Fibroblast of lung (primary cell): ENCODE data around the gene ATP6V0B. TPM values are rescaled to one million over a fixed set of nuclear protein-coding genes. Genes with fewer than 3 reads are reported as not detected.

Experiments
- DNase-seq, 2 donors: peaks; one replicate each; pipeline versions ENCODE4 v3.0.0 to v3.0.0-alpha.2; 2010; ENCODE audit warnings: low read depth in 2 of 2
- H2AFZ ChIP-seq: 2 replicates; pipeline ENCODE4 v1.5.1; 2012; ENCODE audit warnings: low read length, control low read depth, inconsistent platforms
- H3K27ac ChIP-seq: 2 replicates; pipeline ENCODE4 v1.5.1; 2011; ENCODE audit warnings: low read length, control low read depth; ENCODE audit not compliant: insufficient read depth
- H3K27me3 ChIP-seq: 2 replicates; pipeline ENCODE4 v1.5.1; 2011; ENCODE audit warnings: mild to moderate bottlenecking, low read length; ENCODE audit not compliant: control insufficient read depth, insufficient read depth
- H3K36me3 ChIP-seq: 2 replicates; pipeline ENCODE4 v1.5.1; 2011; ENCODE audit warnings: low read length; ENCODE audit not compliant: control insufficient read depth, insufficient read depth
- H3K4me1 ChIP-seq: 2 replicates; pipeline ENCODE4 v1.5.1; 2011; ENCODE audit warnings: low read length; ENCODE audit not compliant: control insufficient read depth, insufficient read depth; ENCODE audit errors: extremely low read depth
- H3K4me2 ChIP-seq: 2 replicates; pipeline ENCODE4 v1.5.1; 2011; ENCODE audit warnings: low read length, control low read depth; ENCODE audit not compliant: insufficient read depth; ENCODE audit errors: extremely low read depth
- H3K4me3 ChIP-seq, 4 experiments: fragments of 200-600 bp in 1 of 4; sonication (generic) in 1 of 4; replicated peaks in 1 of 4; 2 replicates each; pipeline ENCODE4 v1.5.1; 2011 to 2016; ENCODE audit warnings: low read length in 4 of 4, low read depth in 3 of 4, mild to moderate bottlenecking in 3 of 4, control low read depth in 2 of 4, inconsistent platforms in 1 of 4, mixed read lengths in 1 of 4; ENCODE audit not compliant: insufficient read depth in 1 of 4; ENCODE audit errors: control extremely low read depth in 1 of 4
- H3K79me2 ChIP-seq: 2 replicates; pipeline ENCODE4 v1.5.1; 2012; ENCODE audit warnings: mild to moderate bottlenecking, low read length, inconsistent platforms; ENCODE audit not compliant: control insufficient read depth, insufficient read depth
- H3K9ac ChIP-seq: 2 replicates; pipeline ENCODE4 v1.5.1; 2011; ENCODE audit warnings: mild to moderate bottlenecking, low read length, control low read depth; ENCODE audit not compliant: insufficient read depth
- H3K9me3 ChIP-seq: 2 replicates; pipeline ENCODE4 v1.5.1; 2012; ENCODE audit warnings: low read depth, low read length; ENCODE audit not compliant: control insufficient read depth, insufficient read depth
- H4K20me1 ChIP-seq: 2 replicates; pipeline ENCODE4 v1.5.1; 2011; ENCODE audit warnings: low read length; ENCODE audit not compliant: control insufficient read depth, insufficient read depth; ENCODE audit errors: extremely low read depth
- EZH2 ChIP-seq: IDR thresholded peaks from 2 replicates; pipeline ENCODE4 v1.5.1; 2012; ENCODE audit warnings: low read length, control low read depth, mild to moderate bottlenecking; ENCODE audit errors: missing control alignments
- polyA minus RNA-seq: library from RNA; depleted of rRNA, polyadenylated mRNA; stranded (reverse); fragments of >200 nt; gene quantifications from 2 replicates; pipeline ENCODE4 v1.2.3, GENCODE V29; 2011; ENCODE audit warnings: low replicate concordance
- polyA plus RNA-seq, 2 donors: library from polyadenylated mRNA; depleted of rRNA in 1 of 2; stranded (reverse) in 1 of 2; unstranded in 1 of 2; fragments of >200 nt; gene quantifications; 2 replicates each; pipeline ENCODE4 v1.2.1, GENCODE V29; 2011 to 2012; ENCODE audit warnings: missing spikeins in 1 of 2
- total RNA-seq: library from RNA; depleted of rRNA; stranded (reverse); fragments of >200 nt; gene quantifications from 2 replicates; pipeline ENCODE4 v1.2.1, GENCODE V29; 2014
- TF ChIP-seq, protein P1 (sequence below), 2 donors: IDR thresholded peaks in 1 of 2; conservative IDR thresholded peaks in 1 of 2; 1 replicate in 1 of 2; 2 replicates in 1 of 2; pipeline ENCODE4 v1.5.1; 2011 to 2012; ENCODE audit warnings: low read length in 2 of 2, control low read depth in 1 of 2, inconsistent platforms in 1 of 2, low read depth in 1 of 2, mild to moderate bottlenecking in 1 of 2

Gene ATP6V0B
- total RNA-seq (102 and 121 TPM in 2 replicates), polyA plus RNA-seq (83.5 and 89.0 TPM in 2 replicates), polyA minus RNA-seq (203 and 207 TPM in 2 replicates)
- polyA plus RNA-seq (2012) = 57.6 and 91.7 TPM in 2 replicates

DNA sequence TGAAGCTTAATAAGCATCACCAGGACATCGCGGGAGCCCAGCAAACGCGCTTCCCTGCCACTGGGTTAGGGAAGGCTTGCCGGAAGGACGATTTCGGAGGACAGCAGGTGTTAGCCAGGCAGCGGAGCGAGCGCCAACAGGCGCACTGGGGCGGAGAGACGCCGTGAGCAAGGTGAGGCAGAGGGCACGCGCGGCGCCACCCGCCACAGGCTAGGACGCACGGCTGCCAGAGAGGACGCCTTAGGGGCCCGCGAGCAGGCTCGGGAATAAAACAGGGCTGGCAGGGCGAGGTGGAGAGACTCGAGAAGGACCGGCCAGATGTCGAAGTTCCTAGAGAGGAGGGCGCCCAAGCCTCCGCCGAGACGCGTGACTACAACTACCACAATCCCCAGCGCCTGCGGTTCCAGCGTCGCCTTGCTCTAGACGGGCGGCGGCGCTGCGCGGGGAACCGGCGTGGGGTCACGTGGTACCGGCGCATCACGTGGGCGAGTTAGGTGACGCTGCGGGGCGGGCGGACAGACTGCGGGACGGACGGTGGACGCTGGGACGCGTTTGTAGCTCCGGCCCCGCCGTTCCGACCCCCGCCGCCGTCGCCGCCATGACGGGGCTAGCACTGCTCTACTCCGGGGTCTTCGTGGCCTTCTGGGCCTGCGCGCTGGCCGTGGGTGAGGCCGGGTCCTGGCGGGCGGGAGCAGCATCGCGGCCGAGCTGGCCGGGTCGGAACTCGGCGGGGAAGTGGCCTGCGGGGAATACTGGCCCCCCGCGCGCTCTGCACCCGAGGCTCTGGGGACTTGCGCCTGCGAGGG is at the start of gene ATP6V0B:
TSS of gene ATP6V0B (plus strand) at position 518 of the 806 bp plus-strand sequence. CDS start at position 599, 81 bp downstream.
- no peaks in the 10 kb centered on the region for H3K9me3 ChIP-seq
- TF ChIP-seq, protein P1, sequence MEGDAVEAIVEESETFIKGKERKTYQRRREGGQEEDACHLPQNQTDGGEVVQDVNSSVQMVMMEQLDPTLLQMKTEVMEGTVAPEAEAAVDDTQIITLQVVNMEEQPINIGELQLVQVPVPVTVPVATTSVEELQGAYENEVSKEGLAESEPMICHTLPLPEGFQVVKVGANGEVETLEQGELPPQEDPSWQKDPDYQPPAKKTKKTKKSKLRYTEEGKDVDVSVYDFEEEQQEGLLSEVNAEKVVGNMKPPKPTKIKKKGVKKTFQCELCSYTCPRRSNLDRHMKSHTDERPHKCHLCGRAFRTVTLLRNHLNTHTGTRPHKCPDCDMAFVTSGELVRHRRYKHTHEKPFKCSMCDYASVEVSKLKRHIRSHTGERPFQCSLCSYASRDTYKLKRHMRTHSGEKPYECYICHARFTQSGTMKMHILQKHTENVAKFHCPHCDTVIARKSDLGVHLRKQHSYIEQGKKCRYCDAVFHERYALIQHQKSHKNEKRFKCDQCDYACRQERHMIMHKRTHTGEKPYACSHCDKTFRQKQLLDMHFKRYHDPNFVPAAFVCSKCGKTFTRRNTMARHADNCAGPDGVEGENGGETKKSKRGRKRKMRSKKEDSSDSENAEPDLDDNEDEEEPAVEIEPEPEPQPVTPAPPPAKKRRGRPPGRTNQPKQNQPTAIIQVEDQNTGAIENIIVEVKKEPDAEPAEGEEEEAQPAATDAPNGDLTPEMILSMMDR (conservative IDR thresholded peaks at IDR 0.05 in 1 of 2, IDR thresholded peaks at IDR 0.05 in 1 of 2; ENCODE audit: low read depth in 1 of 2, low read length in 2 of 2) = peak; percentile 4 to 19
- no peak for TF ChIP-seq EZH2
- peak within 1 kb of the TSS; percentile 90 for H3K9ac ChIP-seq
- peak; percentile 90 to 92 for DNase-seq
- H3K4me2 ChIP-seq = peak within 1 kb of the TSS; percentile 72
- peak within 1 kb of the TSS; percentile 70 to 87 (median 86) for H3K4me3 ChIP-seq
- peaks cover 15% of the 10 kb centered on the region for H3K36me3 ChIP-seq
- H4K20me1 ChIP-seq = no peaks in the 10 kb centered on the region
- no peaks in the 10 kb centered on the region for H3K27me3 ChIP-seq
- peaks cover 11% of the 10 kb centered on the region for H3K4me1 ChIP-seq
- H3K79me2 ChIP-seq = peaks cover 26% of the 10 kb centered on the region
- H3K27ac ChIP-seq = peak within 1 kb of the TSS; percentile 83
- H2AFZ ChIP-seq = peak within 1 kb of the TSS; percentile 87

DNA sequence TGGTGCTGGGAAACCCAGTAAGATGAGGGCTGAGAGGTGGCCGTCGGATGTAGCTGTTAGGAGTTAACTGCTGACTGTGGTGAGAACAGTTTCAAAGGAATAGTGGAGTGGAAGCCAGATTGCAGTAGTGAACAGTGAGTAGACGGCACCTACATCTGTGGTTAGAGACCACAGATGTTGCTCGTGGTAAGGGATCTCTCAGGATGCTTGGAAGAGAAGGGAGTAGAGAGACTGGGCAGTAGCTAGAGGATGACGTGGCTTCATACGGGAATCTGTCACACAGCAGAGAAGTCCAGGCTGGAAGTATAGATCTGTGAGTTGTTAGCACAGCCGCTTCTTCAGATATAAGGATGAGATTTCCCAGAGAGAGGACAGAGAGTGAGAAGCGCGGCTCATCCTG is 48.9 kb upstream of the ATP6V0B start:
- no peaks in the 10 kb centered on the region for H3K79me2 ChIP-seq
- H3K27me3 ChIP-seq = no peaks in the 10 kb centered on the region
- H3K27ac ChIP-seq = no peak overlapping the region
- H3K4me2 ChIP-seq = no peak overlapping the region
- H2AFZ ChIP-seq = no peak overlapping the region
- H3K4me3 ChIP-seq = no peak overlapping the region
- H3K36me3 ChIP-seq = peaks cover 2% of the 10 kb centered on the region
- H4K20me1 ChIP-seq = no peaks in the 10 kb centered on the region
- peak in 1 of 2 donors; percentile 40 for DNase-seq
- no peaks in the 10 kb centered on the region for H3K9me3 ChIP-seq
- no peak overlapping the region for H3K9ac ChIP-seq
- no peaks in the 10 kb centered on the region for H3K4me1 ChIP-seq
- TF ChIP-seq, protein P1 (conservative IDR thresholded peaks at IDR 0.05 in 1 of 2, IDR thresholded peaks at IDR 0.05 in 1 of 2; ENCODE audit: low read depth in 1 of 2, low read length in 2 of 2) = no peak

DNA sequence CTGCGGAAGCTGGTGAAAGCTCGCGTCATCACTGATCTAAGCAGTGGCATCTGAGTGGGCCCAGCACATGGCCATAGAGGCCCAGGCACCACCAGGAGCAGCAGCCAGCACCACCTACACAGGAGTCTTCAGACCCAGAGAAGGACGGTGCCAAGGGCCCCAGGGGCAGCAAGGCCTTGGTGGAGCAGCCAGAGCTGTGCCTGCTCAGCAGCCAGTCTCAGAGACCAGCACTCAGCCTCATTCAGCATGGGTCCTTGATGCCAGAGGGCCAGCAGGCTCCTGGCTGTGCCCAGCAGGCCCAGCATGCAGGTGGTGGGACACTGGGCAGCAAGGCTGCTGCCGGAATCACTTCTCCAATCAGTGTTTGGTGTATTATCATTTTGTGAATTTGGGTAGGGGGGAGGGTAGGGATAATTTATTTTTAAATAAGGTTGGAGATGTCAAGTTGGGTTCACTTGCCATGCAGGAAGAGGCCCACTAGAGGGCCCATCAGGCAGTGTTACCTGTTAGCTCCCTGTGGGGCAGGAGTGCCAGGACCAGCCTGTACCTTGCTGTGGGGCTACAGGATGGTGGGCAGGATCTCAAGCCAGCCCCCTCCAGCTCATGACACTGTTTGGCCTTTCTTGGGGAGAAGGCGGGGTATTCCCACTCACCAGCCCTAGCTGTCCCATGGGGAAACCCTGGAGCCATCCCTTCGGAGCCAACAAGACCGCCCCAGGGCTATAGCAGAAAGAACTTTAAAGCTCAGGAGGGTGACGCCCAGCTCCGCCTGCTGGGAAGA is 44.4 kb upstream of the ATP6V0B start:
- no peak for DNase-seq
- peaks cover 9% of the 10 kb centered on the region for H3K4me1 ChIP-seq
- no peak overlapping the region for H3K4me2 ChIP-seq
- no peaks in the 10 kb centered on the region for H3K79me2 ChIP-seq
- H3K9ac ChIP-seq = no peak overlapping the region
- H3K27ac ChIP-seq = no peak overlapping the region
- no peaks in the 10 kb centered on the region for H3K27me3 ChIP-seq
- H2AFZ ChIP-seq = no peak overlapping the region
- no peaks in the 10 kb centered on the region for H3K9me3 ChIP-seq
- no peaks in the 10 kb centered on the region for H4K20me1 ChIP-seq
- H3K36me3 ChIP-seq = peaks cover 2% of the 10 kb centered on the region
- no peak for TF ChIP-seq EZH2
- TF ChIP-seq, protein P1 (conservative IDR thresholded peaks at IDR 0.05 in 1 of 2, IDR thresholded peaks at IDR 0.05 in 1 of 2; ENCODE audit: low read depth in 1 of 2, low read length in 2 of 2) = peak in 1 of 2 donors; percentile 13
- no peak overlapping the region for H3K4me3 ChIP-seq
